Mammary epithelial cell (primary cell): Measurements from ENCODE around the gene GLDN.

Source experiments
- EZH2 ChIP-seq: IDR thresholded peaks from 2 replicates; pipeline ENCODE4 v1.6.1; 2012; ENCODE audit warnings: low read length, inconsistent platforms, borderline replicate concordance
- TF ChIP-seq, protein P1 (sequence below), 2 donors: IDR thresholded peaks in 1 of 2; conservative IDR thresholded peaks in 1 of 2; 2 replicates each; pipeline ENCODE4 v1.5.1; 2011 to 2012; ENCODE audit warnings: inconsistent platforms in 2 of 2, low read length in 2 of 2, mild to moderate bottlenecking in 2 of 2, control low read depth in 1 of 2, low read depth in 1 of 2; ENCODE audit not compliant: insufficient read depth in 1 of 2; ENCODE audit errors: extremely low read depth in 1 of 2

DNA sequence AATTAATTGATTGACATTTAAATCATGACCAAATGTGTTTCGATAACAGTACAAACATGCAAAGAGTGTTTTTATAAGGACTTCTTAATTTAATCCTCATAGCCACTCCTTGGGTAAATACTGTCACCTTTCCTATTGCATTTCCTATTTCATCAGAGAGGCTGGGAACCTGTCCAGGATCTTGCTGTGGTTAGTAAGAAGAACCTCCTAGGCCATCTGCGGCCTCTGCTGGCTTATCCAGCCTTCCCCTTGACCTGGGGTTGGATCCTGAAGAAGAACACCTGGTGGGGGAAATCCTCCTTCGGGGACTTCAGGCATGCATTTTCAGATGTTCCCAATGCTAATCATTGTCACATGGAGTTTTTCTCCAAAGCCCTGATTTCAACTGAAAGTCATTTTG lies 25.5 kb downstream of the GLDN start:
- TF ChIP-seq, protein P1, sequence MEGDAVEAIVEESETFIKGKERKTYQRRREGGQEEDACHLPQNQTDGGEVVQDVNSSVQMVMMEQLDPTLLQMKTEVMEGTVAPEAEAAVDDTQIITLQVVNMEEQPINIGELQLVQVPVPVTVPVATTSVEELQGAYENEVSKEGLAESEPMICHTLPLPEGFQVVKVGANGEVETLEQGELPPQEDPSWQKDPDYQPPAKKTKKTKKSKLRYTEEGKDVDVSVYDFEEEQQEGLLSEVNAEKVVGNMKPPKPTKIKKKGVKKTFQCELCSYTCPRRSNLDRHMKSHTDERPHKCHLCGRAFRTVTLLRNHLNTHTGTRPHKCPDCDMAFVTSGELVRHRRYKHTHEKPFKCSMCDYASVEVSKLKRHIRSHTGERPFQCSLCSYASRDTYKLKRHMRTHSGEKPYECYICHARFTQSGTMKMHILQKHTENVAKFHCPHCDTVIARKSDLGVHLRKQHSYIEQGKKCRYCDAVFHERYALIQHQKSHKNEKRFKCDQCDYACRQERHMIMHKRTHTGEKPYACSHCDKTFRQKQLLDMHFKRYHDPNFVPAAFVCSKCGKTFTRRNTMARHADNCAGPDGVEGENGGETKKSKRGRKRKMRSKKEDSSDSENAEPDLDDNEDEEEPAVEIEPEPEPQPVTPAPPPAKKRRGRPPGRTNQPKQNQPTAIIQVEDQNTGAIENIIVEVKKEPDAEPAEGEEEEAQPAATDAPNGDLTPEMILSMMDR (conservative IDR thresholded peaks at IDR 0.05 in 1 of 2, IDR thresholded peaks at IDR 0.05 in 1 of 2; ENCODE audit: extremely low read depth in 1 of 2, insufficient read depth in 1 of 2, low read depth in 1 of 2, low read length in 2 of 2) = peak in 1 of 2 donors; percentile 2
- TF ChIP-seq EZH2 = no peak
